Esophagus (tissue), 2 donors: ENCODE results near the gene AIFM3. TPM values are rescaled to one million over a fixed set of nuclear protein-coding genes. Genes with fewer than 3 reads are reported as not detected.

Experiments used
- H3K27ac ChIP-seq, 2 donors: one replicate each; pipeline ENCODE4 v1.5.1; 2013; ENCODE audit warnings: low read depth in 2 of 2, mild to moderate bottlenecking in 2 of 2, inconsistent platforms in 1 of 2, low read length in 1 of 2, moderate library complexity in 1 of 2
- H3K27me3 ChIP-seq, 2 donors: one replicate each; pipeline ENCODE4 v1.6.1; 2013; ENCODE audit warnings: low read length in 2 of 2, control low read depth in 1 of 2, mild to moderate bottlenecking in 1 of 2; ENCODE audit not compliant: insufficient read depth in 2 of 2, control insufficient read depth in 1 of 2
- H3K36me3 ChIP-seq, 2 donors: one replicate each; pipeline ENCODE4 v1.6.1; 2013; ENCODE audit warnings: low read length in 1 of 2; ENCODE audit not compliant: control insufficient read depth in 2 of 2, insufficient read depth in 2 of 2
- H3K4me1 ChIP-seq, 2 donors: one replicate each; pipeline ENCODE4 v1.6.1; 2013; ENCODE audit warnings: low read length in 1 of 2; ENCODE audit not compliant: control insufficient read depth in 2 of 2, insufficient read depth in 2 of 2
- H3K4me3 ChIP-seq, 2 donors: one replicate each; pipeline ENCODE4 v1.5.1; 2013; ENCODE audit warnings: low read length in 2 of 2, mild to moderate bottlenecking in 2 of 2, low read depth in 1 of 2, moderate library complexity in 1 of 2
- H3K9me3 ChIP-seq, 2 donors: one replicate each; pipeline ENCODE4 v1.6.1; 2013; ENCODE audit warnings: mild to moderate bottlenecking in 2 of 2, low read depth in 1 of 2, low read length in 1 of 2, moderate library complexity in 1 of 2; ENCODE audit not compliant: control insufficient read depth in 2 of 2, insufficient read depth in 1 of 2
- WGBS, 2 donors: extraction: QIAGEN DNeasy Blood & Tissue Kit; methylation state at CpG; one replicate each; pipeline ENCODE4 v1.1.7; 2013; 5-methylcytosine and 5-hydroxymethylcytosine counted together
- polyA plus RNA-seq, 2 donors: library from polyadenylated mRNA; stranded (reverse); fragments of 200-250 nt; gene quantifications; one replicate each; pipeline ENCODE4 v1.2.3, GENCODE V29; 2013
- donor health status: healthy with polysubstance abuse.
- donor health status: Bipolar disorder and iron deficiency.

AIFM3 gene
- polyA plus RNA-seq, 2 donors, result 1.1 to 1.7 TPM

DNA sequence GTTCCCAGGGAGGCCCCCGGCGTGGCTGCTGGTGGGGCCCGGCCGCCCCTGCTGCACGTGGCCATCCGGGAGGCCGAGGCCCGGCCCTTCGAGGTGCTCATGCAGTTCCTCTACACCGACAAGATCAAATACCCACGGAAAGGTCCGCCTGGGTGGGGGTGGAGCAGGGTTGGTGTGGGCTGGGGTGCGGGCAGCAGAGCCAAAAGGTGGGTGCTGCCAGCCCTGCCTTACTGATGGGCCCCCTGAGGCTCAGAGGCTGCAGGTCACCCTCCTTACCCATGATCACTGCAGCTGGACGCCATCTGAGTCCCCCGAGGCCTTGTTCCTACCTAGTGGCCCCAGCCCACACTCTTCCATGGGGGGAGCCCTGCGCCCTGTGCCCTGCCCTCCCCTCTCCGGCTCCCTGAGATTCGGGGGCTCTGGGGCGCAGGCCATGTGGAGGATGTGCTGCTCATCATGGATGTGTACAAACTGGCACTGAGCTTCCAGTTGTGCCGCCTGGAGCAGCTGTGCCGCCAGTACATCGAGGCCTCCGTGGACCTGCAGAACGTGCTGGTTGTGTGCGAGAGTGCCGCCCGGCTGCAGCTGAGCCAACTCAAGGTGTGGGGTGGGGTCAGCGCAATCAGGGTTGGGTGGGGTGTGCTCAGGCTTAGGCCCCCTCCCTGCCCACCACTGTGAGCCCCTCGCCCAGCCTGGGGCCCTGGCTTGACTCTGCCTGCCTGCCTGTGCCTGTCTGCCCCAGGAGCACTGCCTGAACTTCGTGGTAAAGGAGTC lies 27.3 kb downstream of the AIFM3 start:
- 89 to 91% methylated on average over 29 to 30 of the region's 30 CpGs for WGBS, 2 donors
- H3K9me3 ChIP-seq, result no peaks in the 10 kb centered on the region
- peaks cover 6 to 56% of the 10 kb centered on the region in 2 donors for H3K36me3 ChIP-seq
- H3K4me3 ChIP-seq, result no peak overlapping the region
- no peak overlapping the region for H3K27ac ChIP-seq
- peaks cover 0 to 2% of the 10 kb centered on the region in 2 donors for H3K4me1 ChIP-seq
- no peaks in the 10 kb centered on the region for H3K27me3 ChIP-seq

DNA sequence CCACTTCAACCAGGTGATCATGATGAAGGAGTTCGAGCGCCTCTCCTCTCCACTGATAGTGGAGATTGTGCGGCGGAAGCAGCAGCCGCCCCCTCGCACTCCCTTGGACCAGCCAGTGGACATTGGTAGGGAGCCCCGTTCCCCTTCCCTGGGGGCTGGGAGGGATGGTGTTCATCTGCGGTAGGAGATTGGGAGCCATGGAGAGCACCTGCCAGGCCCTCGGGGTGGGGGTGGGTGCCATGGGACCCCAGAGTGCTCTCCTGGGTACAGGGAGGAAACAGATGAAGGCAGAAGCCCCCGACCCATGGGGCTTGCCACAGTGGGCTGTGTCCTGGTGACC lies 27.8 kb downstream of the AIFM3 start:
- Histone ChIP-seq H3K9me3 (no peaks in the 10 kb centered on the region), H3K27me3 (no peaks in the 10 kb centered on the region), H3K36me3 (peaks cover 6 to 58% of the 10 kb centered on the region in 2 donors), H3K4me3 (no peak overlapping the region), H3K27ac (no peak overlapping the region), H3K4me1 (peaks cover 0 to 4% of the 10 kb centered on the region in 2 donors)
- 89 to 90% methylated on average over 10 of the region's 10 CpGs for WGBS, 2 donors

DNA sequence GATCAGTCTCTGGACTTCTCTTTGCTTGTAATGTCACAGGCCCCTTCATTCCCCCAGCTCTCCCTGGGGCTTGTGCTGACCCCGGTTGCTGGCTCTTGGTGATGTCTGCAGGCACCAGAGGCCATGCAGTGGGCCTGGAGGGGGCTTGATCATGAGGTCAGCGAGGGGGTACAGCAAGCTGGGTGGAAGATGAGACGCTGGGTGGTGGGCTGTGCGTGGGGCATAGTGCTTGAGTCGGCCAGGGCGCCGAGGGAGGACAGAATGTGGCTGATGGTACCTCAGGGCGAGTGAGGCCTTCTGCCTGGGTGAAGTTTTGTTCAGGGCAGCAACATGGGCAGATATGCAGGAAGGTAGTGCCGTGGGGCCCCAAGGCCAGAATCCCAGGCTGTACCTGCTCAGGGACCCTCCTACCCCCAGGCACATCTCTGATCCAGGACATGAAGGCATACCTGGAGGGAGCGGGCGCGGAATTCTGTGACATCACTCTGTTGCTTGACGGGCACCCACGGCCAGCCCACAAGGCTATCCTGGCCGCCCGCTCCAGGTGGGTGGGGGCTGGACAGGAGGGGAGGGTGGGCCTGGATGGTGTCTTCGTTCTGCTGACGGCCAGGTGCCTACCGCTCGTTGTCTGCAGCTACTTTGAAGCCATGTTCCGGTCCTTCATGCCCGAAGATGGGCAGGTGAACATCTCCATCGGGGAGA lies 28.4 kb downstream of the AIFM3 start:
- H3K36me3 ChIP-seq, result peaks cover 6 to 55% of the 10 kb centered on the region in 2 donors
- H3K27ac ChIP-seq, result no peak overlapping the region
- 87 to 89% methylated on average over 21 to 23 of the region's 23 CpGs for WGBS, 2 donors
- H3K4me1 ChIP-seq, result peaks cover 1 to 8% of the 10 kb centered on the region in 2 donors
- no peaks in the 10 kb centered on the region for H3K9me3 ChIP-seq
- H3K4me3 ChIP-seq, result no peak overlapping the region
- no peaks in the 10 kb centered on the region for H3K27me3 ChIP-seq

DNA sequence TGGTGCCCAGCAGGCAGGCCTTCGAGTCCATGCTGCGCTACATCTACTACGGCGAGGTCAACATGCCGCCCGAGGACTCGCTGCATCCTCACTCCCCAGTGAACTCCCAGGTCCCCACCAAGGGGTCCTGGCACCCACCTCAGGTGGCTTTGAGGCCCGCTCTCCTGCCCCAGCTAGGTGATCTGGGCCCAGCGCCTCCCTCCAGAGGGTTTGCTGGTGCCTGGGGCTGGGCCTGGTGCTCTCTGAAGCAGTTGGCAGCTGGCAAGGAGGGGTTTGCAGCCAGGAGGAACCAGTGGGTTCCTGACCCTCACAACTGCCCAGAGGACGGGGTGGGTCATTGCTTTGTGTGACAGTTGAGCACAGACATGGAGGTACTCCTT lies 29.0 kb downstream of the AIFM3 start:
- Histone ChIP-seq H3K36me3 (peaks cover 6 to 51% of the 10 kb centered on the region in 2 donors), H3K27ac (no peak overlapping the region), H3K9me3 (no peaks in the 10 kb centered on the region), H3K4me1 (peaks cover 6 to 14% of the 10 kb centered on the region in 2 donors), H3K4me3 (no peak overlapping the region), H3K27me3 (no peaks in the 10 kb centered on the region)
- WGBS, 2 donors, result 92 to 93% methylated on average over 5 to 10 of the region's 10 CpGs

DNA sequence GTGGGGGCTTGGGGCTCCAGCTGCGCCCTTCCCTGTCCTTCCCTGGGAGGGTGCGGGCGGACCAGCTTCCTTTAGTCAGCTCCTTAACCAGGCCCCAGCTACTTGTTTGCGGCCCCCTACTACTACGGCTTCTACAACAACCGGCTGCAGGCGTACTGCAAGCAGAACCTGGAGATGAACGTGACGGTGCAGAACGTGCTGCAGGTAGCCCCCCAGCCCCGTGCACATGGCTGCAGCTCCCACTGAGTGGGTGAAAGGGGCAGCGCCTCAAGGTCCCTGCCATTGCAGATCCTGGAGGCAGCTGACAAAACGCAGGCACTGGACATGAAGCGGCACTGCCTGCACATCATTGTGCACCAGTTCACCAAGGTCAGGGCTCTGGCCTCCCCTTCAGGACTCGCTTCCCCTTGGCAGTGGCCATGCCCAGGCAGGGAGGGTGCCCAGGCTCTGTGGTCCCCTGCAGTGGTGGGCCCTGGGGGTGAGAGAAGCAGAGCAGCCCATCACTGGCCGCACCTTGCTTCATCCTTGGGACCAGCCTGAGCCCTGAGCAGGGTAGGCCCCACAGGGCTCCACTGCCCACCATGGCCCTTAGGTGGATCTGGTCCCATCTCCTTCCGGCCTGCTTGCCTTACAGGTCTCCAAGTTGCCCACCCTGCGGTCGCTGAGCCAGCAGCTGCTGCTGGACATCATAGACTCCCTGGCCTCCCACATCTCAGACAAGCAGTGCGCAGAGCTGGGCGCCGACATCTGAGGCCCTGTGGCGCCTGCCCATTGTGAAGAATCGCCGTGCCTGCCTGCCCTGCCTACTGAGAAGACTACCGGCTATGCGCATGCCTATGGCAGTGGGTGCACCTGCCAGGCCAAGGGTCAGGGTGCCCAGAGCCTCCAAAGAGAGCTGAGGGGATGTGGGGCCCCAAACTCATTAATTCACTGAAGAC lies 29.8 kb downstream of the AIFM3 start:
- H3K27ac ChIP-seq, result no peak overlapping the region
- H3K9me3 ChIP-seq, result no peaks in the 10 kb centered on the region
- WGBS, 2 donors, result 87 to 89% methylated on average over 27 of the region's 27 CpGs
- H3K36me3 ChIP-seq, result peaks cover 6 to 43% of the 10 kb centered on the region in 2 donors
- peaks cover 6 to 14% of the 10 kb centered on the region in 2 donors for H3K4me1 ChIP-seq
- H3K4me3 ChIP-seq, result no peak overlapping the region
- H3K27me3 ChIP-seq, result no peaks in the 10 kb centered on the region

DNA sequence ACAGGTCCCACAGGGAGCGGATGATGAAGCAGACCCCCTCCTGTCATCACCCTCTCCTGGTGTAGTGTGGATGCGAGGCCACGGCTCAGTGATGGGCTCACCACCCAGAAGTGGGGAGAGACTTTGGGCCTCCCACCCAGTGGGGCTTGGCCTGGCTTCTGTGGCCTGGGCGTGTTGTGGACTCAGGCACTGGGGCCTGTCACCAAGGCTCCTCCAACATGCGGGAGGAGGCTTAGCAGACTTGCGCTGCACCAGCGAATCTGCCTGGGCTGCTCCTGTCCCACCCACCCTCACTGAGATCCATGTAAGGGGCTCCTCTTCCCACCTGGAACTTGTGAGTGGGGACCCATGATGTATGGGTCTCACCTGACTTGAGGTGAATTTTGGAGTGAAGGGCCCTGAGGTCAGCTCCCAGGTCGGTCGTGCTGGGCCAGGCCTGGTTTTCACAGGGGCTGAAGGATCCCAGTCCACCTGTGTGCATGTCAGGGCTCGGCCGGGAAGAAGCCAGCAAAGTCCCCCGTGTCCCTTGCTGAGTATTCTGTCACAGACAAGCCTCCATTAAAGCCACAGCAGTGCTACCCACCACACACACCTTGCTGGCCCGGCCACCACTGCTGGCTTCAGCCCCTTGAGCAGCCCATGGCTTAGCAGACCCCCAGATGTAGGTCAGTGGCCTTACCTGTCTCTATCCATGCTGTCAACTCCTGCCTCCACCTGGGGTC lies 30.6 kb downstream of the AIFM3 start:
- no peak overlapping the region for H3K4me3 ChIP-seq
- H3K9me3 ChIP-seq, result no peaks in the 10 kb centered on the region
- no peaks in the 10 kb centered on the region for H3K27me3 ChIP-seq
- no peak overlapping the region for H3K27ac ChIP-seq
- peaks cover 6 to 14% of the 10 kb centered on the region in 2 donors for H3K4me1 ChIP-seq
- WGBS, 2 donors, result 71 to 81% methylated on average over 13 of the region's 13 CpGs
- H3K36me3 ChIP-seq, result peaks cover 6 to 34% of the 10 kb centered on the region in 2 donors

DNA sequence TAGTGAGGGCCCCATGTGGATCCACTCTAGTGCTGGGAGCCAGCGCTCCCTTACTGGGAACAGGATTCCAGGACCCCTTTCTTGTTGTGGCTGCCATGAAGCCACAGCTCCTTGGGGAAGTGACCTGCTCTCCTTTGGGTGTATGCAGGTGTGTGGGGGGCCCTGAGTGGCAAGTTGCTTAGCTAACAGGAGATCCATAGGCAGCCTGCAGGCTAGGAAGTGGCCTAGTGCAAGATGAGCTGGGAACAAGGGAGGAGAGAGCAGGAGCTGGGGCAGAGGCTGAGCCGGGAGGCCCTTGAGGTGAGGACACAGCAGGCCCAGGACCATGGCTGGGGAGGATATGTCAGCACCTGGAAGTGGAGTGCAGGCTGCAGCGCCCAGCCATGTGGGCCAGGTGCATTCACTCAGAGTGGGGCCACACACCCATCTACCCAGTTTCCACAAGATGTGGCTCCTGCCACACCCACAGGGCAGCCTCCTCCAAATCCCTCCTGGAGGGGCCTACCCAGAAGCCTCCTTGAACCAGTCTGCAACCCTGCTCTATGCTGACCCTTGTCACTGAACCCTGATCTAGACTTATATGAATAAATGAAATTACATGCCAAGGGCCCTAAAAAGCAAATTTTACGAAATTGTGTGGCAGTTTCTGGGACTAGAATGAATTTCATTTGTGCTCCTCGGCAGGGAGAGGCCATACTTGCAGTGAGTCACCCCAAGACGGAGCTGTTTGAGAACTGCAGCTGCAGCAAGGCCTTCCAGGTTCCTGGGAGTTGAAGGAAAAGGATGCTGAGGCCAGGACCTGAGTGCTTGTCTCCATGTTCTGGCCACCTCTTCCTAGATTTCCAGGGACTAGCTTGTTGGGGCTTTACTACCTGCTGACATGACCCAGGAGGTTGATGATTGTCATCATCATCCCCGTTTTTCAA lies 31.6 kb downstream of the AIFM3 start:
- Histone ChIP-seq H3K27ac (peak overlapping the region in 1 of 2 donors; percentile 14), H3K36me3 (peaks cover 5 to 25% of the 10 kb centered on the region in 2 donors), H3K27me3 (no peaks in the 10 kb centered on the region), H3K4me3 (no peak overlapping the region), H3K9me3 (no peaks in the 10 kb centered on the region), H3K4me1 (peaks cover 6 to 18% of the 10 kb centered on the region in 2 donors)
- 56 to 61% methylated on average over 7 of the region's 7 CpGs for WGBS, 2 donors

DNA sequence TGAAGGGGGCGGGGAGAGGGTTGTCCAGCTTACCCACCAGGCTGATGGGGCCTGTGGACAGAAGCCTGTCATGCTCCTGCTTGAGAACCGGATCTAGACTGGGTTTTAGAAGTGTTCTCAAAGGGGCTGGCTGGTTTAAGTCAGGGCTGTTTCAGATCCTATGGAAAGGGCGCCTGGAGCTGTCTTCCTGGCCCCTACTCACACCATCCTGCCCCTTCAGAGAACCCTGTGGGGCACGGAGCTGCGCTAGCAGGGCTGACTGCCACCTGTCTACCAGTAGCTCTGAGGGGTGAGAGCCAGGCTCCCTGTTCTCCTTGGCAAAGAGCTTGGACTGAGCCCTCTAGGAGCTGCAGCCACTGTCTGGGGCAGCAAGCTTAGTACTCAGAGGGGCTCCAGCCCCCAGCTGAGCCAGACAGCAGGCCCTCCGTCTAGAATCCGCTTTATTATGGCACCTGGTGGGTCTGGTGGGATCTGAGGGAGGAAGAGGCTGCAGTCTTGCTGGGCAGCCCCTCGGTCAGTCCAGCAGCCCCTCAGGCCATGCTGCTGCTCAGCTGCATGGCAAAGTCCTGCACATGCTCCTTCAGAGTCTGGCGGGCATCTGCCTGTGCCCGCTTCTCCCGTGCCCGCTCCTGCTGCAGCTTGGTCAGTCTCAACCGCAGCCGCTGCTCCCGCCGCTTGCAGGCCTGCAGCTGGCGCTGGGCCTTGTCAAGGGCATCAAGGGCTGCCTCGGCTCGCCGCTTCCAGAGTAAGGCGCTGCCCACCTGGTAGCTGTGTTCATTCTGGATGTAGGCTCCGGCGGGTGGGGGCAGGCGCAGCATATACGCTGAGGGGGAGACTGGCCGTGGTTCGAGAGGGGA lies 32.5 kb downstream of the AIFM3 start:
- Histone ChIP-seq H3K4me1 (peaks cover 6 to 20% of the 10 kb centered on the region in 2 donors), H3K36me3 (peaks cover 3 to 23% of the 10 kb centered on the region in 2 donors), H3K27me3 (no peaks in the 10 kb centered on the region), H3K27ac (peak overlapping the region in 1 of 2 donors; percentile 8), H3K9me3 (no peaks in the 10 kb centered on the region), H3K4me3 (no peak overlapping the region)
- WGBS, 2 donors, result 88 to 92% methylated on average over 26 to 27 of the region's 27 CpGs
